ENCODE results near the gene MZT2A.
"Not testable (repeated sequence)": the region's sequence is repeated elsewhere in the genome, so short reads cannot be mapped to it uniquely, and the experiment has no call there.

MZT2A gene

DNA sequence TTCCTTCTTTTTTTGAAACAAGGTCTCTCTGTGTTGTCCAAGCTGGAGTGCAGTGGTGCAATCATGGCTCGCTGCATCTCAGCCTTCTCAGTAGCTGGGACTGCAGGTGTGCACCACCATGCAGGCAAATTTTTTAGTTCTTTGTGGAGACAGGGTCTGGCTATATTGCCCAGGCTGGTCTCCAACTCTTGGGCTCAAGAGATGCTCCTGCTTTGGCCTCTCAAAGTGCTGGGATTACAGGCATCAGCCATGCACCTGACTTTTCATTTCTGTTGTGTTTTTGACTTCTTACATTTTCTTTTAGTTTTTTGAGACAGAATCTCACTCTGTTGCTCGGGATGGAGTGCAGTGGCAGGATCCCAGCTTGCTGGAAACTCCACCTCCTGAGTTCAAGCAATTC lies 33.1 kb upstream of the MZT2A start:
- DNase-seq (ENCODE audit: low spot score); in situ Hi-C loops (cut with MboI; ENCODE audit: low sequenced_read_pairs, unreplicated experiment): not testable (repeated sequence)

DNA sequence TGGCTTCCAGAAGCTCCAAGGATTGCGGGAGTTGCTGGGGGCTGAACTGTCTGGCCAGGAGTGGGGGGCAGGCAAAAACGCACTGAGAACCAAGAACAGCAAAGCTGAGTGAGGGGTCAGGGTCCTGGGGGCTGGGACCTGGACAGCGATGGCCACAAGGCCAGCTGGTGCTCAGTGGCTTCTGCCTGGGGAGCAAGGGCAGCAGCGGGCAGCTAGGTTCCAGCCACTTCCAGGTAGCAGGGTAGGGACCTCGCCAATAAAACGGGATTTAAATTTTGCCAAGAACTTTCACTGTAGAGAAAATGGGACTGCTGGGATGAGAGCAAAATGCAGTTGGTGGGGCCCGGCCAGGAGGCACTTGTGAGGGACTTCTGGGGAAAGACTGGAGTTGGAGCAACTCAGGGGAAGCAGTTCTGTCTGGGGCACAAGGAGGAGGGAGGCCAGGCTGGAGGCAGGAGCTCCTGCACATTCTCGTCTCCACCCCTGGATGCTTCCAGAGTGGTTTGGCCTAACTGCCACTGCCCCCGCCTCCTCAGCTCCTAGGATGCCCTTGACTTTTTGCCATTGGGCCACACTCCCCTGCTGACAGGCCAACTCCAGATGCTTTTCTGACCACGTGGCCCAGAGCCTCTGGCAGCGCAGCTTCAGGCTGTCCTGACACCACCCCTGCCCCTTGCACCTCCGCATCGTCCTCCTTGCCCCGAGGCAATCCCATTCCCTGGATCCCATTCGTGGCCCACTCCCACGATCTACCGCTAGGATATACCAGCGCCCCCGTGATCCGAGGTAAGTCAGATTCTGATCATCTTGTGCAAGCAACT lies 30.0 kb upstream of the MZT2A start:
- TF ChIP-seq, protein P1, sequence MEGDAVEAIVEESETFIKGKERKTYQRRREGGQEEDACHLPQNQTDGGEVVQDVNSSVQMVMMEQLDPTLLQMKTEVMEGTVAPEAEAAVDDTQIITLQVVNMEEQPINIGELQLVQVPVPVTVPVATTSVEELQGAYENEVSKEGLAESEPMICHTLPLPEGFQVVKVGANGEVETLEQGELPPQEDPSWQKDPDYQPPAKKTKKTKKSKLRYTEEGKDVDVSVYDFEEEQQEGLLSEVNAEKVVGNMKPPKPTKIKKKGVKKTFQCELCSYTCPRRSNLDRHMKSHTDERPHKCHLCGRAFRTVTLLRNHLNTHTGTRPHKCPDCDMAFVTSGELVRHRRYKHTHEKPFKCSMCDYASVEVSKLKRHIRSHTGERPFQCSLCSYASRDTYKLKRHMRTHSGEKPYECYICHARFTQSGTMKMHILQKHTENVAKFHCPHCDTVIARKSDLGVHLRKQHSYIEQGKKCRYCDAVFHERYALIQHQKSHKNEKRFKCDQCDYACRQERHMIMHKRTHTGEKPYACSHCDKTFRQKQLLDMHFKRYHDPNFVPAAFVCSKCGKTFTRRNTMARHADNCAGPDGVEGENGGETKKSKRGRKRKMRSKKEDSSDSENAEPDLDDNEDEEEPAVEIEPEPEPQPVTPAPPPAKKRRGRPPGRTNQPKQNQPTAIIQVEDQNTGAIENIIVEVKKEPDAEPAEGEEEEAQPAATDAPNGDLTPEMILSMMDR (IDR thresholded peaks at IDR 0.05; ENCODE audit: borderline replicate concordance, control extremely low read depth, extremely low read depth, insufficient read depth, missing control alignments): no peak
- DNase-seq (ENCODE audit: low spot score): no peak
- in situ Hi-C loops (cut with MboI; ENCODE audit: low sequenced_read_pairs, unreplicated experiment): no loop called here

DNA sequence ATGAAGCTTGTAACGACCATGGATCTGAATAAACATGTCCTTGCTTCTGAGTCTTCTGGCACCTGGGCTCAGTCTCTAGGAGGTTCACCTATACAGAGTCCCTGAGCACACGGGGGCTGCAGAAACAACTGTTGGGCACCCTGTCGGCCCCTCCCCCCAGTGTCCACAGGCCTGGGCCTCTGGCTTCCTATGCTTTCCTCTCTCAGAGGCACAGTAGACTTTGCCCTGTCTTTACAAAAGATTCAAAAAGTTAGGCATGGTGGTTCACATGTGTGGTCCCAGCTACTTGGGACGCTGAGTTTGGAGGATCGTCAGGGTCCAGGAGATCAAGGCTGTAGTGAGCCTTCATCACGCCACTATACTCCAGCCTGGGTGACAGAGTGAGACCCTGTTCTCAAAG lies 29.3 kb upstream of the MZT2A start:
- in situ Hi-C loops (cut with MboI; ENCODE audit: low sequenced_read_pairs, unreplicated experiment); DNase-seq (ENCODE audit: low spot score): not testable (repeated sequence)

DNA sequence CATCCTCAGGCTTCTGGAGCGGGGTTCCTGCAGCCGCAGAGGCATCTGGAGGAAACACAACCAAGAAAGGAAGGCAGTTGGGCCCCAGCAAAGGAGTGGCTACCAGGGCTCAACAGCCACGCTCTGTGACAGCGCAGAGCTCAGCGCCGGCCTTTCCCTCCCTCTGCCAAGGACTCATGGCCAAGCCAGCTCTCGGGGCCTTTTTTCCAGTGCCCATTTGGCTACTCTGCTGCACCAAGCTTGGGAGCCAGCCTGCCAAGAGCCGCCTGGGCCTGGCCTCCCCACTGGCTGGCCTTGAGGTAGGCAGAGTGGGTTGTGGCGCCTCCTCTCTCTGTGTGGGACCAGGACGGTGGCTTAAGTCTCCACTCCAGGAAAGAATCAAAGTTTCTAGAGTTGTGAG lies 28.3 kb upstream of the MZT2A start:
- DNase-seq (ENCODE audit: low spot score): no peak
- TF ChIP-seq, protein P1 (IDR thresholded peaks at IDR 0.05; ENCODE audit: borderline replicate concordance, control extremely low read depth, extremely low read depth, insufficient read depth, missing control alignments): no peak
- in situ Hi-C loops (cut with MboI; ENCODE audit: low sequenced_read_pairs, unreplicated experiment): no loop called here

DNA sequence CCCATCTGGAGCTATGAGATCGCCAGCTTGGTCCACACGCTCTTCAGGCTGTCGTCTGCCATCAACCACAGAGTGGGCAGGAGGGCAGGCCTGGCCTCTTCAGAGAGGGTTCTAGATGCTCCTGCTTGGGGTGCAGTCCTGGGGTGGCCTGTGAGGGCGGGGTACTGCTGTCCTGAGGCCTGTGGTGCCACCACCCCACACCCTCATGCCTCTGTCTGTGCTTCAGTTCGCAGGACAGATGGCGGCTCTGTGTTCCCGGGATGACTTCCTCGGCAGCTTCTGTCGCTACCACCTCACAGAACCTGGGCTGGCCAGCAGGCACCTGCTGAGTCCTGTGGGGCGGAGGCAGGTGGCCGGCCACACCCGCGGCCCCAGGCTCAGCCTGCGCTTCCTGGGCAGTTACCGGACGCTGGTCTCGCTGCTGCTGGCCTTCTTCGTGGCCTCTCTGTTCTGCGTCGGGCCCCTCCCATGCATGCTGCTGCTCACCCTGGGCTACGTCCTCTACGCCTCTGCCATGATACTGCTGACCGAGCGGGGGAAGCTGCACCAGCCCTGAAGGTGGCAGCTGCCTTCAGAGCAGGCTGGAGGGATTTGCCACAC lies 27.8 kb upstream of the MZT2A start:
- DNase-seq (ENCODE audit: low spot score); in situ Hi-C loops (cut with MboI; ENCODE audit: low sequenced_read_pairs, unreplicated experiment): not testable (repeated sequence)

DNA sequence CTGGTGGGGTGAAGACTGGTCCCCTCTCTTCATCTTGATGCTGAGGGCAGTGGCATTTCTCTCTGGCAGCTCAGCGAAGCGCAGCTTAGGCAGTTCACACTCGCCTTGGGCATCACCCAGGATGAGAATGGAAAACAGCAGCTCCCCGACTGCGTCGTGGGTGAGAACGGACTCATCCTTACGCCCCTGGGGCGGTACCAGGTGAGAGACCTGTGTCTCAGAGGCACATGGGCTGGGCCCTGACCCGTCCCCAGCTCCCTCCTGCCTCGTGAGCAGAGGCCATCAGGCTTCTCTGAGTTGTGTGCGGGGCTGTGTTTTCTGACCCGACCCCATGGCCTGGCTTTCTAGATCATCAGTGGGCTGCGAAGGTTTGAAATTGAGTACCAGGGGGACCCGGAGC lies 27.3 kb upstream of the MZT2A start:
- no peak for DNase-seq (ENCODE audit: low spot score)
- in situ Hi-C loops (cut with MboI; ENCODE audit: low sequenced_read_pairs, unreplicated experiment): no loop called here
- TF ChIP-seq, protein P1 (IDR thresholded peaks at IDR 0.05; ENCODE audit: borderline replicate concordance, control extremely low read depth, extremely low read depth, insufficient read depth, missing control alignments): no peak

DNA sequence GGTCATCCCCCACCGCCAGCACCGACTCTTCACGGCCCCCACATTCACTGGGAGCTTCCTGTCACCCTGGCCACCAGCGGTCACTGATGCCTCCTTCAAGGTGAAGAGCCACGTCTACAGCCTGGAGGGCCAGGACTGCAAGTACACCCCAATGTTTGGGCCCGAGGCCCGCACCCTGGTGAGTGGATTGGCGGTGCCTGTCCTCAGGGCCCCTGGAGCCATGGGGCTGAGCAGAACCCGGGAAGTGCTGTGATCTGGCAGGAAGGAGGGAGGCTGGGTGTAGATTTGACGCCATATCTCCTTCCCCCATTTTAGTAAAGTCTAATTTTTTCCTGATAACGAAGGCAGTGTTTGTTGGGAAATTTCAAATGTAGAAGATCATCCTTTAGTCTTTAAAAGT lies 26.3 kb upstream of the MZT2A start:
- in situ Hi-C loops (cut with MboI; ENCODE audit: low sequenced_read_pairs, unreplicated experiment); DNase-seq (ENCODE audit: low spot score): not testable (repeated sequence)

DNA sequence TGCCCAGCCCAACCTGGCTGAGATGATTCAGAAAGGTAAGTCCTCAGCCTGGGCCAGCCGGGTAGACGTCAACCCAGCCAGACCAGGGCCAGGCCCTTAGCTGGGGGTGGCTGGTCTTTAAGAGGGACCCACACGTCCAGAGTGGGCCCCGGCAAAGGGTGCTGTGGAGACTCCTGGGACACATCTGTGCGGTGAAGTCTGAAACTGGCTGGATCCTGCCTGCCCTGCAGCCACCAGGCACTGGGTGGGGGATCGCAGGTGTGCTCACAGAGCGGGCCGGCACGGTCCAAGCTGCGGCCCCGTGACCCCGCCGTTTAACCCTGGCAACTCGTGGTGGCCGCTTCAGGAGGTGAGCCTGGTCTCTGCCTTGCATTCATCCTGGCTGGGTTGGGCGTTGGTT lies 25.7 kb upstream of the MZT2A start:
- in situ Hi-C loops (cut with MboI; ENCODE audit: low sequenced_read_pairs, unreplicated experiment); DNase-seq (ENCODE audit: low spot score): not testable (repeated sequence)

DNA sequence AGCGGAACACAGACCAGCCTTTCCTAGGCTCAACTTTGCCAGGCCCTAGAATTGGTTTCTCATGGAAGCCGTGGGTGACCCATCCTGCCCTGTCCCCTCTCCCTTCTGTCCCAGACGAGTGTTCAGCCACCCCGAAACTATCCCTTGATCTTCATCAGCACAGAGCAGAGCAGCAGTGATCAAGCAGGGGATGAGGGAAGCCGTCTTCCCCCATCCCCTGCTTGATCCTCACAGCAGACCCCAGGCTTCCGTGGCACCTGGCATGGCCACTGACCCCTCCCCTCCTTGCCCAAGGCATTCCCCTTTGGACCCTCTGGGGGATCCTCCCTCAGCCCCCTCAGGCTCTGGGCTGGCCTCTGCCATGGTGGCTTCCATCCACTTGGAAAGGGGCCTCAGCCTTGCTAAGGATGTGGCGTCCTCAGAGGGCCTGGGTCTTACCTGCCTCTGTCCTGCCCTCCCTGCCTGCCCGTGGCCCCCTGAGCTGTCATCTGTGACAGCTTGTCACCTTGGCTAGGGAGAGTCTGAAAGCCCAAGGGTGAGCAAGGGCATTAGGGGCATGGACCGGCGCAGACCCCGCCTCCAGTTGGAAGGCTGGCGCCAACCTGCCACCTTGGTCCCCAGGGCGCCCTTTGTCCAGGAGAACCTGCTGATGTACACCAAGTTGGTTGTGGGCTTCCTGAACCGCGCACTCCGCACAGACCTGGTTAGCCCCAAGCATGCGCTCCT lies 25.1 kb upstream of the MZT2A start:
- TF ChIP-seq, protein P1 (IDR thresholded peaks at IDR 0.05; ENCODE audit: borderline replicate concordance, control extremely low read depth, extremely low read depth, insufficient read depth, missing control alignments): no peak
- in situ Hi-C loops (cut with MboI; ENCODE audit: low sequenced_read_pairs, unreplicated experiment): no loop called here
- no peak for DNase-seq (ENCODE audit: low spot score)

DNA sequence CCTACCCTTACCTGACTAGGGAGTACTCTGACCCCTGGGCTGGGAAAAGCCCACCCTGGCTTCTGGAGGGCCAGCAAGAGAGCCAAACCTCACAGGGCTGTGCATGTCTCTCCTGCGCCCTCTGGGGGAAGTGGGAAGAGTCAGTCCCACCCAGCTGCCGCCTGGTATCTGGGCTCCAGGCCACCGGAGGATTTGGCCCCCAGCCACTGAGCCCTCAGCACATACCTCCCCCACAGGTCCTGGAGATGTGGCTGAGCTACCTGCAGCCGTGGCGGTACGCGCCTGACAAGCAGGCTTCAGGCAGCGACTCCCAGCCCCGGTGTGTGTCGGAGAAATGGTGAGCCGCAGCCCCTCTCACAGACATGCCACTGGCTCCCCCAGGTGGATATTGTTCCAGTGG lies 24.4 kb upstream of the MZT2A start:
- in situ Hi-C loops (cut with MboI; ENCODE audit: low sequenced_read_pairs, unreplicated experiment); DNase-seq (ENCODE audit: low spot score): not testable (repeated sequence)

Data from GM13976 (cell line).